NCI-H446 (cell line): ENCODE data around the gene VEGFC.

Experiments used
- DNase-seq, 2 experiments: peaks; one replicate each; lab custom pipeline; 2025; lab: John Stamatoyannopoulos, UW

Gene VEGFC

GRCh38 chr4:176798540-176798939, 5.8 kb upstream of the VEGFC start:
- DNase-seq: no peak

- DNase-seq: no peak
These were observed 2.7 kb upstream of the VEGFC start for GRCh38 chr4:176795441-176795840.

DNA sequence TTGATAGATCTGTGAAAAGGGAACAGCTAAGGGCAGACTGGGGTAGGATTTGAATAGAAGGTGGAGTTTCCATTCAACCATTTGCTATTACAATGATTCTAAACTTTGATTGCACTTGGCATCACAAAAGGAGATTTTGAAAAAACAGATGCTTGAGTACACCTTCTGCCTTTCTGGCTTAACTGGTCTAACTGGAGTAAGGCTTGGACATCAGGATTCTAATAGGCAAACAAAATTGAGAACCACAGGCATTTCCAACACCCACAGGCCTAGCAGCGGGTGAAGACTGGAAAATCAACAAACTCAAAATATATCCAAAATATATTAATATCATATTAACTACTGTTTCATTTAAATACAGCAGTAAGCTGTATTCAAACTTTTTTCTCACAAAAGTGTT, 1.9 kb upstream of the VEGFC start:
- no peak for DNase-seq

DNA sequence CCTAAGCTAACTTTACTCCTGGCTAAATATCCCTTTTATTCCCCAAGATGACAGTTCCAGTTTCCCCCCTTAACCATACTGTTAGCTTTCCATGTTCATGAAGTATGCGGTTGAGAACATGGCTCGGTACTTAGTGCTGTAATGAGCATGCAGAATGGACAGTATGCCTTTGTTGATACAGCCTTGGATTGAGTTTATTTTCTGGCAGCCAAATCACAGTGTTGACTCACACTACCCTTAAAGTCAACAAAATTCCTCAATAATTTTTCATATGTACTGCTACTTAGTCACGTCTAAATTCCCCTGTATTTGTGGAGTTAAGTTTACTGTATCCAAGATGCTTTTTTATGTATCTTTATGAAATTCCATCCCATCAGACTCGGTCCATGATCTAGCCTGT, 1.4 kb upstream of the VEGFC start:
- DNase-seq: no peak

- DNase-seq: no peak
These were observed 411 bp upstream of the VEGFC start for GRCh38 chr4:176793060-176793605.

DNA sequence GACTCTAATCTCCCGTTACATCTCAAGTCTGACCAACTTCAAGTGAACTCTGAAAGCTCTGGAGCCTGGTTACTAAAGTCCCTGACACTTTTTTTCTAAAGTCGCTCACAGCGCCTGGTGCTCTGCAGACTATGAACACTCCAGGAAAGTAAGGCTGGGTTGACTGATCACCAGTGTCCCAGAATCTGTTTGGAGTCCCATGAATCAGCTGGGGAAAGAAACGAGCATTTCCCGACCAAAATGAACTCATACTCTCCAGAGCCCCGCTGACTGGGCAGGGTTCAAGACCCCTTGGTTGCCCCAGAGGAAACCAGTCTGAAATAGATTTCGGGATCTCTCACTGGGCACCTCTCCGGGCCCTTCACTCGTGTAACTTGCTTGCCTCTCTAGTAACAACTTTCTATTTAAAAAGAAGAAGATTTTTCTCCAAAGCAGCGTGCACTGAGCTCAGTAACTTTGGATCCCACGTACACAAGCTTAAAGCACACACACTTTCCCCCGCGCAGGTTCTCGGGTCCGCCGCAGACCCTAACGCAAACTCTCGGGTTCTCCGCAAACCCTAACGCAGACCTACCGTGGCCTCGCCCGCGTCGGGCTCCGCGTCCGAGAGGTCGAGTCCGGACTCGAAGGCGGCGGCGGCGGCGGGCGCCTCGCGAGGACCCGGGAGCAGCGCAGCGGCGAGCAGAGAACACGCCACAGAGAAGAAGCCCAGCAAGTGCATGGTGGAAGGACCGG, 964 bp downstream of the VEGFC start:
- DNase-seq: no peak

GRCh38 chr4:176790398-176790797, 2.3 kb downstream of the VEGFC start:
- DNase-seq: no peak

GRCh38 chr4:176789955-176790354, 2.8 kb downstream of the VEGFC start:
- peak in 1 of 2 experiments; percentile 10 for DNase-seq

DNA sequence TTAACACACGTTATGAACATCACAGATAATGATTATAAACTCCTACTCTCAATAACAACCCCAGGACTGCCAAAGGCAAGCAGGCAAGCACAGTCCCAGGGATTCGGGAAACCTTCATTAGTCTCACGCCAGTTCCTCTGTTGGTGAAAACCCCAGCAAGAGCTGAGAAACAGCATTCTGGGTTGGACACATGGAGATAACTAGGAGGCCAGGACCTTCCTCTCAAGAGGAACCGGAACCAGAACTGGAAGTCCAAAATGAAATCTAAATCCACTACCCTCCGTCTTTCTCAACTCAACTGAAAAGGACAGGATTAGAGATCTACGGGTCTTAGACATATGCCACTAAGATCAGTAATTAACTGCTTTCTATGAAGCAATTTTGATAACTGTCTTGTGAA, 3.8 kb downstream of the VEGFC start:
- no peak for DNase-seq

- no peak for DNase-seq
These were observed 4.5 kb downstream of the VEGFC start for GRCh38 chr4:176788248-176788647.

GRCh38 chr4:176784816-176785215, 7.9 kb downstream of the VEGFC start:
- DNase-seq: no peak

- DNase-seq: no peak
These were observed 9.9 kb downstream of the VEGFC start for GRCh38 chr4:176782794-176783193.

GRCh38 chr4:176782191-176782590, 10.5 kb downstream of the VEGFC start:
- DNase-seq: no peak

DNA sequence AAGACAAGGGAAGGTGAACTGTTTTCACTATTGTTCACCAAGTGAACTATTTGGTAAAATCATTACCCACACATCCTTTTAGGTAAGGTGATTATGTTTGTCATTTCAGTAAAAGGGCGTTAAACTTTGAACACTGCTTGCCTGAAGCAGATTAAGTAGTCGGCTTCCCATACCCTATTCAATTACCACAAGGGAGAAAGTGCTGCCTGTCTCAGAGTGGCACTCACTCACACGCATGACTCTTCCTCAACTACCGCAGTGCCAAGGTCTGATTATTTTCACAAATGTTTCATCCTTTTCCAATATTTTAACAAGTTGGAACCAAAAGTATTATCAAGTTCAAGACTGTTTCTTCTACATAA, 11.0 kb downstream of the VEGFC start:
- DNase-seq: no peak

DNA sequence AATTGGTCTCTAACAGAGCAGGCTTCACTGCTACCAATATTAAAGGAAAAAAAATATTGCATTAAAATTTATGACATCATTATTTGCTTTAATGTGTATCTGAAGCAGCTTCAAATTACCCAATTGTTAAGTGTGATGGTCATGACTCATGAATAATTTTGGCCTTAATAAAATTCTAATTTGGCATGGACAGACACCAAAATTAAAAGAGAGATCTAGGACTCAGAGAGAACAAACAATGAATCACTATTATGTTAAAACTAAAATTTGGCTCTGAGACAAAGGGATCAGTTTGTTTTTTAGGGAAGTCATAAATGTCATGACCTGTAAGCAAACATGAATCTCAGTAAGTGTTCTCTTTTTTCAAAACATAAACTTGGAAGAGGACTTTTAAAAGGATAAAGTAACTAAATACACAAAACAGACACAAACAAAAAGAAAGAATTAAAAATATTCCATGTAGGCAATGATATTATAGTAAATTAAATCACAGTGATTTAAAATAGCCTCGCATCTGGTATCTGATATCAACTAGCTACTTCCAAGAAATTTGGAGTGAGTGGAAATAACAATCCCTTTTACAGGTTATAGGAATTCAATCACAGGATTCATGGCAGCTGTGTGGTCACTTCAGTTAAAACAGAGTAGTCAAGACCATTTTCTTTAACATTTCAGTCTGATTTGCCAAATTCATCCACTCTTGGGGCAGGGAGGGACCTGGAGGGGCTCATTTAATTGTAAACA, 11.6 kb downstream of the VEGFC start:
- no peak for DNase-seq

DNA sequence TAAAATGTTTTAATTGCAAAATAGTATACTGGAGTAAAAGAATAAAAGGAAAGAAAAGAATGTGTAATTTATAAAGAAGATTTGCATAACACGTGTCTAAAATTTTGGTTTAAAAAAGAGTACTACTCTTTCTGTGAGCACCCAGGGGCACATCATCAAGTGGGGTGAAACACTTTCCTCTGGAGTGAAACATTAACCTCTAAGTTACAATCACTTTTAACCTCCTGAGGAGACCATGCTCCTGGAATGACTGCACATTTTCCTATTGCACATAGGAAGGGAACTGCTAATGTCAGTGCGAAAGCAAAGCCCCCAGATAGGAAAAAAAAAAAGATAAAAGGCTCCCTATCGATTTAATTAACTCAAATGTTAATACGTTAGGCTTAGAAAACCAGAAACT, 13.3 kb downstream of the VEGFC start:
- DNase-seq: no peak

GRCh38 chr4:176778491-176778890, 14.2 kb downstream of the VEGFC start:
- no peak for DNase-seq

- DNase-seq: no peak
These were observed 14.7 kb downstream of the VEGFC start for GRCh38 chr4:176778063-176778462.

- DNase-seq: no peak
These were observed 17.4 kb downstream of the VEGFC start for GRCh38 chr4:176775338-176775737.

DNA sequence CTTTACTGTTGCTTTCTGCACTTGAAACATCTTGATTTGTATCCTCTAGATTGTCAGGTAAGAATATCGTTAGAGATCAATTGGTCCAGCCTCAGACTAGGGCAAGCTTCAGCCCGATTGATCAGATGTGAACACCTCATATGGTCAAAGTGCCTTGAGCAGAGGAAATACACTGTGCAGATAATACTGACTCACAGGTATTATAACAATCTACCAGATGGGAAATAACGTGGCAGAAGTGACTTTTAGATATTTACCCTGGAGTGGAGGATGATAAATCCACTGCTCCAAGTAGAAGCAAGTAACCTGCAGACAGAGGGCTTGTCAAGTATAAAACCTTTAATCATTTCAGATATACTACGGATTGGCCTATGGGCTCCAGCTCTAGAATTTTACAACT, 17.9 kb downstream of the VEGFC start:
- no peak for DNase-seq

DNA sequence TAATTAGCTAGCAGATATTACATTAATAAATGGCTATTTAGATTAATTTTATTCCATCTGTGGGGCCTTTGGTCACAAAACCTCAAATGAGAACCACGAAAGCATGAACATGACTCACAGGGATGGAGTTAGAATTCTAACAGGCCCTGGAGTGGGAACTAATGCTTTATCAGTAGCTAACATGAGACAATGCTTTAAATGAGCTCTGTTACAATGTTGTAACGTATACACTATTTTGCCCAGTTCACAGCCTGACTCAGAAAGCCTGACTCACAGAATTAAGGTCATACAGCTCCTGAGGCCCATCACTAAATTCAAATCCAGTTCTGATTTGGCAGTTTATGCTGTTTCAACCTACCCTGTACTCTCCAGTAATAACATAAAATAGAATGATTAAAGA, 23.2 kb downstream of the VEGFC start:
- DNase-seq: no peak

DNA sequence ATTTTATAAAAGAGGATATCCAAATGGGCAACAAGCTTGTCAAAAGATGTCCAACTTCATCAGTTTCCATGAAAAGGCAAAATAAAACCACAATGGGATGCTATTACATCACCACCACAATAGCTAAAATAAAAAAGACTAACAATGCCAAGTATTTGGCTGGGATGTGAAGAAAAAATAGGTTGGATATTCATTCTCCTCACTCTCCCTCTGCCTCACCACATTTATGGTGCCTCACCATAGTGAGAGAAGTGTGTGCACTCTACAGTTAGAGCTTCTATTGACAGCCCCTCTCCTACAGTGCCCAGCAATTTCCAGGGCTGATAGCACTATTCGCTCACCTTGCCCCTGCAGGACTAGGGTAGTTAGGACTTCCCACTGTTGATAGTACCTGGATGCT, 25.5 kb downstream of the VEGFC start:
- no peak for DNase-seq

GRCh38 chr4:176762661-176763308, 29.9 kb downstream of the VEGFC start:
- no peak for DNase-seq
